Suppressor macrophage (primary cell): ENCODE data around the gene COX7A2.

Experiments
- DNase-seq, 4 experiments: peaks; one replicate each; pipeline ENCODE4 v3.0.0-alpha.2; 2020 to 2022
- total RNA-seq, 17 experiments: gene quantifications; one replicate each; lab custom pipeline; 2026; ENCODE audit warnings: mixed read lengths in 6 of 17, inconsistent platforms in 3 of 17; lab: John Stamatoyannopoulos, UW

COX7A2 gene, protein sequence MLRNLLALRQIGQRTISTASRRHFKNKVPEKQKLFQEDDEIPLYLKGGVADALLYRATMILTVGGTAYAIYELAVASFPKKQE
- 57.1 to 135 (median 102) reads per million in 17 experiments for total RNA-seq

DNA sequence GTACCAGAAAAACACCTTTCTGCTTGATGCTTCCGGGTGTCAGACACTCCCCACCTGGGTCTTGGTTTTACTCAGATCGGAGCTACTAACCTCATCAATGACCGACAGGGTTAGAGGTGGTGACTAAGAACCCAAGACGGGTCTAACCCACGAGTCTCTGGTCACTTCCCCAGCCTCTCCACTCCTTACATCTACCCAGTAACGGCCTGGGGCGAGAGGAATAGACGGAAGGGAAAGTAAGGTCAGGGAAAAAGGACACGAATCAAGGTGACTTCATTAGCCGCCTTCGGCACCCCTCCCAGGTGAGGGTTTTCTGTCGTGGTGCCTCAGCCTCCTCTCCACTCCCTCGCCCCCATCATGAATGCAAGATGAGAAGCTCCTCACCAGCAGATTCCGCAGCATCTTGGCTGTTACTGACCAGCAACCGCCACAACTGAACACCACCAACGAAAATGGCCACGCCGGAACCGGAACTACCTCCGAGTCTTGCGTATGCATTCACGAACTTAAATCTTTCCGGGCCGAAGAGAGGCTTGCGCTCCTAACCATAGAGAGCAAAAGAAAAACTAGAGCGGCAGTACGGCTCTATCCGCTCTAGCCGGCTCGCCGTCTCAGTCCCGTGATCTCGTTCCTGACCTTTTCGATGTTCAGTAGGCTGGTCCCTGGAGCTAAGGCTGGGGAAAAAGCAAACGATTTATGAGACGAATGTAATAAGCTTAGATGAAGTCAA lies at the start of gene COX7A2:
TSS of gene COX7A2 (minus strand) at position 469 of the 730 bp plus-strand sequence. CDS start at position 402, 67 bp downstream.
- peak; percentile 97 to 99 (median 98) for DNase-seq

DNA sequence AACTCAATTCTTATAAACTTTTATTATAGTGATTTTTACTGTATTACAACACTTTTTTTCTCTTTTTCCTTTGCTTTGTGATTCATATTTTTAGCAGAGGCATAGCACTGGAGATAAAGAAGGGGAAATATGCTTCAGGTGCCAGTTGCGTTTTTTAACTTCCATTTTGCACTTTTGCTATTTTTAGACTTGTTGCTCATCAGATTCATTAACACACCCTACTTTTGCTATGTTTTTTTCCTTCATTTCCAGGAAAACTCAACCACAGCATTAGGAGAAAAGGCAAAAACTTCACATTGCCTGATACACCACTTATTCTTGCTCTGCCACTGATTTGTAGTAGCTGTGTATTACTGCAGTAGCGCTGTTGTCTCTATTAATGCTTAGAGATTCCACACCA lies 49.0 kb upstream of the COX7A2 start:
- DNase-seq: no peak

DNA sequence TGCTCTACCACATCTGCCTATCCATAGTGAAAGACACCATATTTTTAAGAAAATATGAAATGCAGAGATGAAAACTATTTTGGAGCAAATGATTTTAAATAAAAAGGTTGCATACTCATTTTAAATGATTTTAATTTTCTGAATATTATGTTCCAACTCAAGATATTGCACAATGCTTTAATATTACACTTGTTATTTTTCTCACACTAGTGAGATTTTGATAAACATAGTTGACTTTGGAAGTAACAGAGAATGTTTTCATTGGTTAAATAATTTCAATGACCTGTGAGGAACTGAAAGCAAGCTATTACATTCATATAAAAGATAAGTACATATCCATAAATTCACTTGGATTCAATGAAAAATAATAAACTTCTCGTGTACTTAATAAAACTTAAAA lies 48.1 kb upstream of the COX7A2 start:
- DNase-seq: no peak

DNA sequence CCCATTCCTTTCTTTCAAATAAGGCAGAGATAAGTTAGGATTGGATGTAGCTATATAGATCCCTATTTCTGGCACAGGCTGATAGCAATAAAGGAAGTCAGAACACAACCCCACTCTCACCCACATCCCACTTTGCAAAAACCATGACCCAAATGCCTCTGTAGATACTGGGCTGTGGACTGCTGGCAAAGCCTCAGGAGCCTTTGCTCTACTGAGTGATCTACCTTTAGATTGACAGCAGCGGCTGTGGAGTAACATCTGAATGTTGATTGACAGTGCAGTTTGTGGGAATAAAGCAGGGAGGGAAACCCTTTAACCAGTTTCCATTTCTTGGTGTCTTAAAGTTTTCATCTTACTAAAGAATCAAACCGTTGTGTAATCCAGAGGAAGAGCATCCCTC lies 47.7 kb upstream of the COX7A2 start:
- DNase-seq: no peak

DNA sequence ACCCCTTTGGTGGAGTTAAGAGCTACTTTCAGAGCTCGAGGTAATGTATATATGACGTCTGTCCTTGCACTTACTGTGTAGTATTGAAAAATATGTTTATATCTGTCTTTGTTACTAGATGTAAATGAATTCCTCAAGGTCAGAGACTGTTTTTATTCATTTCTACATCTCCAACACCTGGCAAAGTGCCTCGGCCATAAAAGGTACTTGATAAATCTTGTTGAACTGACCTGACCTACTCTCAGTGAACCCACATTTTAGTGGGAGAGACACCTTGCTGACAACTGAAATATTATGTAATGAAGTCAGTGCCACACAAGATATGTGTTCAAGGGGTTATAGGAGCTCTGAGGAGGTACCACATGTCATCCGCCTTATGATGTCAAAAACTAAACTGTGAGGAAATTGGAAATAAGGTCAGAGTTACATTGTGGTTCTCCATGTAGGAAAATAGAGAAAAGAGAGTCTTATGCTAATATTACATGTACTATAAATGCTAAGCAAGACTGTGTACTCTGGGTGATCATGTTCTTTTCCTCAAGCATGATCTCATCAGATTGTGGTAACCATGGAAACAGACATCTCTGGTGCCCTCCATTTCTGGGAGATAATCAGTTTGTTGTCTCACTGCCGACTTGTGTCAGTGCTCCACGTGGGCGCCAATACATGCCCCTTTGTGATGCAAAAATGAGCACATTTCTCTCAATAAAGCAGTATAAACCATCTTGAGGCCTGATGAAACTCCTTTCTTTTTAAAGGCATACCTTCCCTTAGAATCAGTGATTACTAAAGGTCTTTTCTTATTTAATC lies 46.7 kb upstream of the COX7A2 start:
- DNase-seq: no peak

DNA sequence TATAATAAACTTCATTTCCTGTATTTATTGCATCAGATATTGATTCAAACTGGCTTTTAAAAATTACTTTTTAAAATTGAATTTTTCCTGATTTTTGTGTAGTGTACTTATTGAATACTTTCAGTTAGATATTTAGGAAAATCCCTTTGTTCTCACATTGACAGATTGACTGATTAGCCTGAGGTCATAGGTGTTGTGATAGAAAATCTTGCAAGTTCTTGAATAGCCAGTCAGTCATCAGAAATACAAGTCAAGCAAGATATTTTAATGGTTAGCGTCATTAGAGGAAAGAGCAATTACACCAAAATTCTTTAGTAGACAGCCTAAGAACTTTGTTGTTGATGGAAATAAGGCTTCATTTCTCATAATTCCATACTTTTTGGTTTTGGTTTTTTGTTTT lies 44.4 kb upstream of the COX7A2 start:
- no peak for DNase-seq

DNA sequence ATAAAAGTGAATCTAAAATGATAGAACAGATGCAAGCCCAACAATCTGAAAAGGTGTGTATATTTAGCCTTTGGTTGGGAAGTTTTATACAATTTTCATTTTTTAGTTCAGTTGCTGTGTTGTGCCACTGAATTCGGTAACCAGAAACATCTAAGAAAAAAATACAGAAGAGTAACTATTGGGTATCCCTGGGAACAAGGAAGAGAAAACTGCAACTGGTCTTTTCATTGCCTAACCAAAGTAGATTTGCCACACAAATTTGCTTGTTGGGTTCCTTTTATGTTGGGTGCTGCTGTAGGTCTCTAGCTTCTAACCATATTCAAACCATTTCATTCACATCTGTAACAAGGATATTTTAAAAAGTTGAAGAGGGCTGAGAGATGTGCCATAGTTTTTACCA lies 43.8 kb upstream of the COX7A2 start:
- peak in 2 of 4 experiments; percentile 44 to 49 for DNase-seq

DNA sequence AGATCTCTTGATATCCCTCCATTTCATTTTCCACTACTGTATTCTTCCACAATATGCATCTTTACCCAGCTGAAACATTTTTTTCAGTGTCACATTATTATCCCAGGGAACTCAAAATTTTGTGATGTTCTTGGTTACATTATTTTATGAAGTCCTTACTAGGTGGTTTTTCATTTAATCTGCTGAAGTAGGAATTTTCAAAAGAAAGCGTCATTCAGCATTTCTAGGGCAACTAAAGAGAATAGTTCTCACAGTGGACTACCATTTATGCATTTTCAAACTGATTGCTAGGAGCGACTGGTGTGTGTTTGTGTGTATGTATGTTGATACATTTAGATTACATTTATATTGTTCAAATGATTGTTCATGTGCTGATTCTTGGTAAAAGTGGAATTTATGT lies 43.4 kb upstream of the COX7A2 start:
- no peak for DNase-seq

DNA sequence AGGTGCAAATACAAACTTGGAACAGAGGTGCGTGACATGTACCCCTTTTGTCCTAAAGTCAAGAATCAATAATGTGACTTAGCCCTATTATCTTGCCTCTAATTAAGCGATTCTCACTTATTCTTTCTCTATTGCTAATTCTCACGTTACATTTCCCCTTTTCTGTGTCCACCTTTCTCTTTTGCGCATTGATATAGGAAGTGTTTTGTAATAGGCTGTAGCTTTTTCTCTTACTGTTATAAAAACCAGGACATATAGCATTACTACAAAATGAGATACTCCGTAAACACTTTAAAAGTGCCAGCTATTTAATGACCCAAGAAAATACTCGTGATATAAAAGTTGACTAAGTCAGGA lies 41.7 kb upstream of the COX7A2 start:
- peak in 2 of 4 experiments; percentile 25 to 45 for DNase-seq

DNA sequence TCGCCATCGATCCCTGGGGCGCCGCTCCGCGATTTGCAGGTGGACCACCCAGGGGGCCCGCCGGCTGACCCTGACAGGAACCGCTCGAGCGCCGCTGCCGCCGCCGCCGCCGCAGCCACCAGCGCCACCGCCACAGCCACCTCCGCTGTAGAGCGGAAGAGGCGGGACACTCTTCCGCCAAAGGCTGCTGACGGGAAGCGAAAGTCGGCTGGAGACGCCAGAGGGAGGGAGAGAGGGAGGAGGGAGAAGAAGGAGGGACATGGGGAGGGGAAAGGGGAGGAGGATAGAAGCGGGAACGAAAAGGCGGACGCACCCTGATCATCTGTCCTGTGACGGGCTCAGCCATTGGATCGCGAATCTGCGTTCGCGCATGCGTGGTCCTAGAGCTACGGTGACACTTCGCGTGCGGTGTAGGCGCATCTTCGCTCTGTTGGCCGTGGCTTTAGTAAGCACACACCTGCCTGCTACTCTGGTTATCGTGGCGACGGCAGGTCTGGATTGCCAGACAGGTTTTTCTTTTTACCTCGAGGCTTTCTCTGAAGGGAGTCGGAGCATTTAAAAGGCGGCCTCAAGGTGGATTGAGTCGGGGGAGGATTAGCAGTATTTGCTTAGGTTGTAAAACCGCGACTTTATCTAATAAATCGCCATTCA lies 41.2 kb upstream of the COX7A2 start, which contains the start of gene TMEM30A:
TSS of gene TMEM30A (minus strand) at position 161 of the 651 bp plus-strand sequence. CDS start at position 7, 154 bp downstream.
- peak; percentile 97 to 99 (median 98) for DNase-seq

DNA sequence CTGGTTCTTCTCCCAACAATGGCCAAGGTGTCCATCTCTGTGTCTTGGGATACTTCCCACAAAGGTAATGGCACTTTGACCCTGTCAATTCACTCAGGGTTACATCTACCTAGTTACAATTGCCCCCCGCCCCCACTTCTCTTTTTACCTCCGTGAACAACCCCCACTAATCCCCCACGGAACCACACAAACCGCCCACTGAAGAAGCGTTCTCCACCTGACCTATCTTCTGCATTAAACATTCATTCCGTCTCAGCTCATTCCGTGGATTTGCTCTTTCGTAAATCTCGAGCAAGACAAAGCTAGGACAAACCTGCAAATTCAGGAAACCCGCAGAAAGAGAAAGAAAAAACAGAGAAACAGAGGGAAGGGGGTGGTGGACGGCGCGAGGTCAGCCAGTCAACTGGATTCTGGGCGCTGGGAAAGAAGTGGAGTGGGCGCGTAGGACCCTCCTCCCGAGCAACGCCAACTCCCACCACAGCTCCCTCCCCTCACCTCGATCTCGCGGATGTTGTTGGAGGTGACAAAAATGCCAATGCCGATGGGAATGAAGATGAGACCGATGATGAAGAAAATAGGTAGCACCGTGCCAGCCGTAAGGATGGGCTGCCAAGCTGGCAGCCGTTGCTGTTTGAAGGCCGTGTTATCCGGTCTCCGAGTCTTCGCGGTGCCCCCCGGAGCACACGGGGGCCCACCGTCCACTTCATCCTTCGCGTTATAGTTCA lies 40.5 kb upstream of the COX7A2 start:
- DNase-seq: peak; percentile 17 to 36 (median 29)

DNA sequence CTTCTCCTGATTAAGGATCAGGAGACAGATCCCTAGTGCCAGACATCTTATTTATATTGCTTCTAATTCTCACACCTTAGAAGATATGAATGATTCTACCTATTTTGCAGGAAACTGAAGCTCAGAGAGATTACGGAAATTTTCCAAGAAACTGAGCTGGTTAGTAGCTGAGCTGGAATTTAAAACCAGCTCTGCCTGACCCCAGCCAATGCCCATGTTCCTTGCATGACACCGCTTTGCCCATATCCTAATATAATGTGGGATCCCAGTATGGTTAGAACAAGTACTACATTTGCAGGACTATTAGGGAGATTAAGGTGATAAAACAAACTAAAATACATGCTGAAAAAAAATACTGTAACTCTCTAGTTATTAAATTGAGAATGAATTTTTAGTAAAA lies 39.1 kb upstream of the COX7A2 start:
- DNase-seq: no peak

DNA sequence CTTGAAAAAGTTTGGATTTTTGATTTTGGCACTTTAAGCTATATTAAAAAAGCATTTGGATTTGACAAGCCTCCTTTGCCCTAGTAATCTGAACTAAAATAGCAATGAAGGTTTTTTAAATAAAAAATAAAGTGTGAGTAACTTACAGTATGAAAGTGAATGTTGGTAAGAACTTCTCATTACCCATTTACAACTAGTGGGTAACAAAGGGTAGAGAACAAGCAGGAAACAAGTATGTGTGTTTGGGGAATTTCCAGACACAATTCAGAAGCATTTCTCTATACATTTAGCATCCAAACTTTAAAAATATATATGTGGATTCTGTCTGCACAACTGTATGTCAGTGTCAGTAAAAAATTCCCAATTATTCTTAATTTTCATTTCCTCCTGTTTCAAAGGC lies 38.1 kb upstream of the COX7A2 start:
- peak in 2 of 4 experiments; percentile 21 to 31 for DNase-seq

DNA sequence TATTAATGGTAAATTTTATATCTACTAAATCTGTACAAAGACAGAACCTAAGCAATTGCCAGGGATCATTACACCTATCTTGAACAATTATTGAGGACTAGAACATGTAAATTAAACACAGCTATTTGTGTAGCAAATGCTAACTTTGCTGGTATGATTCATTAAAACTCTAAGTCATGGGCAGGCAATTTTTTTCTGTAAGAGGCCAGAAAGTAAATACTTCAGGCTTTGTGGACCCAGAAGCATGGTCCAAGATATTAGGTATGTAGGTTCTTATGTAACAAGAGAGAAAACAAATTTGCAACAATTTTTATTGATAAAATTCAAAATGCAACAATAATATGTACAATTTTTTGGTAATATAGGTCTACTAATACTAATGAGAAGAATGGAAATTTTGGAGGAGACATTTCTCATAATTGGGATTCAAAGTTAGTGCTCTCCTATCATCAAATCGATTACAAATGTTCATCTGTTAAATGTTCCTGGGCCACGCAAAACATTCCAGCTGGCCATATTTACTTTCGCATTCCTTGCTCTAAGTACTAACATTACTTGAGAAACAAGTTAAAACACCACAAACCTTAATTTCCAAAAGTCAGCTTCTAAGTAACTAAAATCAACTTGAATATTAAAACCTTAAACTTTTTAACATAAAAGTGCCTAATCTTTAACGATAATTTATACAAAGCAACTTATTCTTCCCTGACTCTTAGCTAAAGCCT lies 36.7 kb upstream of the COX7A2 start:
- DNase-seq: no peak

DNA sequence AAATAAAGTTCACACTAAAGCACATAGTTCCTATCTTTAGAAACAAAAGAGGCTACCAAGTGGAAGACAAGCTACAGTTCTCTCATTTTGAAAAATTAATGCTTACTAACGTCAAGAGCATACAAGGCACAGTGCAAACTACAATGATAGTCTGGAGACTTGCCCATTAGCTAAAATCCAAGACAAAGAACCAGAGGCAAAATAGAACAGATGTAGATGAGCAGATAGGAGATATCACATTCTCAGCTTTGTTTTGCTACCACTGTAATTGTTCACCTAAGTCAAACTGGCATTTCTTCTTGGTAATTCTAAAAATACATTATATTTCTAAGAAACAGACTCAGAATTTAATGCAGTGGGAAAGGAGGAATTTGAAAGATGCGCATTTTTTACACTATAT lies 35.8 kb upstream of the COX7A2 start:
- DNase-seq: no peak

DNA sequence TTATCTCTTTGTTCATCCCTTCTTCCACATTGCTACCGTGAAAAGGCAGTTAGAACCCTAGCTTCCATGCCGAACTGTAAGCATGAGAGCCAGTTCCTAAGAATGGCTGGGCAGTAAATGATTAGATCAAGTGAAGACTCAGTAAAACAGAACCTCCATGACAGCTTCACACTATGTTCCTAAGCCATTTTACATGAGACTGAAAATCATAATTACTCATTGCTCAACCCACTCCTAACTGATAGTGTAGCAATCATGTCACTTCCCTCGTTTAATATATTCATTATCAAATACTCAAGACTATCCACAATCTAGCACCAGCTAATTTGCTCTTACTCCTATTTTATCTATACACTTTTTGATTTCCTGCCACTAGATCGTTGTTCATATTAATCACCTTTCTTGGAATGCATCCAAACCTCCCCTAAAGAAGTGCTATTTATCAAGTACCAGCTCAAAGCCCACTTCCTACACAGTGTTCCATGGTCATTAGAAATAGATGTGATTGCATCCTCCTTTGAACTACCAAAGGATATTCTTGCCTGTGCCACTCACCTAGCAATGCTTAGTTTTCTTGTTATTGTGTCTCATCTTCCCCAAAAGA lies 35.0 kb upstream of the COX7A2 start:
- DNase-seq: peak in 2 of 4 experiments; percentile 46 to 52

DNA sequence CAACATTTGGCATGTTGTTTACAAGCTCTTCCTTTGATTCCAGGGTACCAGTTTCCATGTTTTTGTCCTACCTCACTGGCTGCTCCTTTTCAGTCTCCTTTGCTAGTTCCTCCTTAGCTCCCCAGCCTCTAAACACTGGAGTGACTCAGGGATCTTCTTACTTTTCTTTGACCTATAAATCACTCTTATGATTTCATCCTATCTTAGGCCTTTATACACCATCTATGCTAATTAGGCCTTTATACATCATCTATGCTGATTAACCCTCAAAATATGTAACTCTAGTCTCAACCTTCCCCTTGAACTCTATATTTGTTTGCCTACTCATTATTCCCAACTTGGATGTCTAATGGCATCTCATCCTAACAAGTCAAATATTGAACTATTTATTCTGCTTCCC lies 31.5 kb upstream of the COX7A2 start:
- peak in 2 of 4 experiments; percentile 25 to 48 for DNase-seq

DNA sequence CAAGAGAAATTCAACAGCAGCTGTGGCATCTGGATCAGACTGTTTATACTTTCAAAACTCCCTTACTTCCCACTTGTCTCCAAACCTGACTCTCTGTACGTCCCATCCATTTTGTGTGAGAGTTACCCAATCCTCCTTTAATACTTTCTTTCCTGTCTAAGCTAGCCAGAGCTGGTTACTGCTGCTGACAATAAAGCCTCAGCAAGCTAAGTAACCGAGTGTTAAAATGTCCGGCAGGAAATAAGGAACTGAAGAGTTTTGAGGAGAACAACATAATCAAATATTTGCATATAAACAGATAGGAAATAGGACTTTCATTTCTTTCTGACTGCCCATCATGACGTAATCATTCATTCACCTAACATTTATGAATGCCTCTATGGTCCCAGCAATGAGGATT lies 29.4 kb upstream of the COX7A2 start:
- DNase-seq: peak in 3 of 4 experiments; percentile 22 to 48 (median 34)

DNA sequence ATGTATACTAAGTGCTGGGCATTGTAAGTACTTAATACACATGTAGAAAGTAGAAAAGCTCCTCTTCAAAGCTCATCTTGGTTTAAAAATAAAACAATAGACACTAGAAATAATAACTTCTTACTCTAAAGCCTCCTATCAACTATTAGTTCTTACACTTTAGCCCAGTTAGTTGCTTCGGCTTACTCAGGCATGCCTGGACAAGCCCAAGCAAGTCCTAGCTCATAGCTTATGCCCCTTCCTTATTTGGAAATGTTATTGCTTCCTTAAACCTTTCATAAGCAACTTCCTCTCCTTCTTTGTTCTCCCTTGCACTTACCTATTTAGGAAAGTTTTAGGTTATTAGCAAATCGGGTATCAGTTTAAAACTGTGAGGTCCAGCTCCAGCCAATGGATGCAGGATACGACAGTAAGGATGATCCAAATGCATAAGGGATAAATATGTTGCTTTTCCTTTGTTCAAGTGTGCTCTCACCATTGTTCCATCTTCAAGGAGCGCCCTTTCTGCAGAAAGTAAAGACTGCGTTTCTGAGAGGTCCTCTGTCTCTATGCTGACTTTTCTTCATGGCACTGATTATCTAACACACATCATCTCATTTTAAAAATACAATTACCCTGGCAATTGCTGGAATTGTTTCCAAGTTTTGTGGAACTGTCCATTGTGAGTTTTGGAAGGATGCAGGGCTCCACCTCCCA lies 28.7 kb upstream of the COX7A2 start:
- DNase-seq: peak; percentile 15 to 61 (median 54)

DNA sequence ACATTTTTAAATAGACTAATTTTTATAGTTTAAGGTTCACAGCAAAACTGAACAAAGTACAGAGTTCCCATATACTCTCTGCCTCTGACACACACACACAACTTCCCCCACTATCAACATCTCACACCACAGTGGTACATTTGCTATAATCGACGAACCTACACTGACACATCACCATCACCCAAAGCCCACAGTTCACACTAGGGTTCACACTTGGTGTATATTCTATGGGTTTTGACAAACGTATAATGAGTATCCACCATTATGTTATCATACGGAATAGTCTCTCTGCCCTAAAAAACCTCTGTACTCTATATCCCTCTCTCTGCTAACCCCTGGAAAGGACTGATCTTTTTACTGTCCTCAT lies 25.4 kb upstream of the COX7A2 start:
- DNase-seq: no peak
